HG03196 (cell line): ENCODE results near the gene GSTM4.

Source experiments
- ATAC-seq: cut with Tn5 transposase; IDR thresholded peaks from one replicate; pipeline ENCODE4 v1.9.1; 2021; ENCODE audit not compliant: unreplicated experiment

The GSTM4 gene

GRCh38 chr1:109655615-109656519 is at the start of gene GSTM4:
TSS of gene GSTM4 (plus strand) at chr1:109656099. CDS start at chr1:109656390, 291 bp downstream.
- ATAC-seq: peak; percentile 88

GRCh38 chr1:109609881-109610280 is 46.0 kb upstream of the GSTM4 start:
- no peak for ATAC-seq

DNA sequence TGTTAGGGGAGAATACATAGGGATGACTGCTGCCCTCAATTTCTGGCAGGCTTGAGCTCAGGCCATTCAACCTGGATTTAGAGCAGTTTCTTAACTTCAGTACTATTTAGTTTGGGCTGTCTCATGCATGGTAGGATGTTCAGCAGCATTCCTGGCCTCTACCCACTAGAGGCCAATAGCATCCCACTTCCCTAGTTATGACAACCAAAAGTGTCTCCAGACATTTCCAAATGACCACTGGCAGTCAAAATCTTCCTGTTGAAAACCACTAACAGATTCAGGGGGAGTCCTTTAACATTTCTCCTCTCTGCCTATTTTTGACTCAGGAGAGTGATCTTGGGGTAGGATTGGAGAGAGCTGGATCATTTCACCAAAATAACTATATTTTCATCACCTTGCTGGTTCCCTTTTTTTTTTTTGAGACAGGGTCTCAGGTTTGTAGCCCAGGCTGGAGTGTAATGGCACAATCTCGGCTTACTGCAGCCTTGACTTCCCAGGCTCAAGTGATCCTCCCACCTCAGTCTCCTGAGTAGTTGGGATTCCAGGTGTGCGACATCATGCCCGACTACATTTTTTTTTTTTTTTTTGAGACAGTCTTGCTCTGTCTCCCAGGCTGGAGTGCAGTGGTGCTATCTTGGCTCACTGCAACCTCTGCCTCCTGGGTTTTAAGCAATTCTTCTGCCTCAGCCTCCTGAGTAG is 45.1 kb upstream of the GSTM4 start:
- ATAC-seq: no peak

DNA sequence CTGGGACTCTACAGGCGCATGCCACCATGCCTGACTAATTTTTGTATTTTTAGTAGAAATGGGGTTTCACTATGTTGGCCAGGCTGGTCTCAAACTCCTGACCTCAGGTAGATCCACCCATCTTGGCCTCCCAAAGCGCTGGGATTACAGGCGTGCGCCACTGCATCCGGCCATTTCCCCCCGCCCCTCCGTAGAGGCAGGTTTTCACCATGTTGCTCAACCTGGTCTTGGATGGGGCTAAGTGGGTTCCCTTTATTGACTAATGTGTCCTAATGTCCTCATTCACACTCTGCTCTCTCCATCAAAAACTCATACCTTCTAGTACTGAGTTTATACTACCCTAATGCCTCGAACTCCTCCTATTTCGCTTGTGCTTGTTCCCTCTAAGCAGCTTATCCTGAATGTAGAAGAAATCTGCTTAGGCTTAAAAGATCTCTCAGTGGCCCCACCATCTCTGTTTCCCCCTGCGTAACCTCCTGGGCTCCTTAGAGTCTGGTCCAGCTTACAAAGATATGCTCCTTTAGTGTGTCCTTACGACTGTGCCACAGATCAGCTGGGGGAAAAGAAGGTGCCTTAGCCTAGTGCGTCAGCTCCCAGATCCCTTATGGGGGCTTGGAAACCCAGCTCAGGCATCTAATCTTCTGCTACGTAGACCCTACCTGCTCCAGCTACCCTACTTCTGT is 44.5 kb upstream of the GSTM4 start:
- no peak for ATAC-seq

DNA sequence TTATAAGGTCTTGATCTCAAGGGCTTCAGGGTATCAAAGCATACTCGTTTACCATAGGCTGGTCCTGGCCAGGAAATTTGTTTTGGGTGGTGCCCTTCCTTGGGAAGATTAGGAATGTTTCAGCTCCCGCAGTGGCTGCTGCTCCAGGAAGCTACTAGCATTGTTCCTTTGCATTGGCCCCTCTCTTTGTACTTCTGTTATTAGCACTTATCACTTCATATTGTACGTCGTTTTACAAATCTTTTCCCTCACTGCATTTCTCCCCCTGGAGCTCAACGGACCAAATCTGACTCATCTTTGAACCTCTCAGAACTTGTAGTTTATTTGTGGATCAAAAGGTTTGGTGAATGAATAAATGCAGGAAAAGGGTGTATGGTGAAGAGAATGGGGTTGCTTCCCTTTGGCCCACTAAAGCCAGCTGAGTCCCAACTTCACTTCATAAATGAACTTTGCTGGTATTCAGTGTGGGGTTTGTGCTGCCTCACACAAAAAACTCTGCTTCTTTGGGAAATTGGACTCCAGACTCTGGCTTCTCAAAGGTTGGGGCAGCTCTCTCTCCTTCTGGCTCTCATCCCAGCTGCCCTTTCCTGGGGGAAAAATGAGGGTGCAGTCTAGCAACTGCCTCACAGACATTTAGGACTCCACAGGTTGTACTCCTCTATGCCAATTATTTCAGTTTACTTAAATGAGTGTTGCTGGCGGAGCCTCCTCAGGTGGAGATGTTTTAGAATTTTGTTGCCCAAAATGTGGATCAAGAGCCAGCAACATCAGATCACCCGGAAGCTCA is 42.3 kb upstream of the GSTM4 start:
- no peak for ATAC-seq

GRCh38 chr1:109615879-109616278 is 40.0 kb upstream of the GSTM4 start:
- ATAC-seq: no peak

- no peak for ATAC-seq
Observed at GRCh38 chr1:109616391-109616790, 39.5 kb upstream of the GSTM4 start.

DNA sequence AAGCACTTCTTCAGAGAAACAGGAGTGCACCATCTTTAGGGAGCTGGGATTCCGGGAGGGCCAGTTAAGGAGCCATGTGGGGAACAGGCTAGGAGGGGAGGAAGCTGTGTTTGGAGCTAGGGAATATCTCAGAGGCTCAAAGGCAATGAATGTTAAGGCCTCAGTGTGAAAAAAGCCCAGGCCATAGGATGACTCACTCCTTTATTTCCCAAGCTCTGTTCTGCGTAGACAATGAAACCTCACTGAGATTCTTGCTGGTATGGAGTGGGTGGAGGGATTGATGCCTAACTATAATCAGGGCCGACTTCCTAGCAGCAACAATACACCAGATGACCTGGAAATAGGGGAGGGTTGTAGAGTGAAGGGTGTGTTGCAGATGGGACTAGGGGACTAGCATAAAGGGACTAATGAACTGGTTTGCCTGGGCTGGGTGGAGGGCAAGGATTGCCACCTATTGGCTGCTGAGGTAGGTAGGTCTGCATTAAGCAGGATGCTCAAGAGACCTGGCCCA is 38.6 kb upstream of the GSTM4 start:
- ATAC-seq: no peak

GRCh38 chr1:109618661-109619575 is 37.0 kb upstream of the GSTM4 start:
- ATAC-seq: no peak

- ATAC-seq: peak; percentile 43
Observed at GRCh38 chr1:109619576-109620400, 36.1 kb upstream of the GSTM4 start, which contains the start of the genes AMPD2 and GNAT2. TSS of gene AMPD2 (plus strand) at chr1:109619837. CDS start at chr1:109621176, 1,339 bp downstream. TSS of gene GNAT2 (minus strand) at chr1:109619616. CDS start at chr1:109612870, 6,746 bp downstream.

DNA sequence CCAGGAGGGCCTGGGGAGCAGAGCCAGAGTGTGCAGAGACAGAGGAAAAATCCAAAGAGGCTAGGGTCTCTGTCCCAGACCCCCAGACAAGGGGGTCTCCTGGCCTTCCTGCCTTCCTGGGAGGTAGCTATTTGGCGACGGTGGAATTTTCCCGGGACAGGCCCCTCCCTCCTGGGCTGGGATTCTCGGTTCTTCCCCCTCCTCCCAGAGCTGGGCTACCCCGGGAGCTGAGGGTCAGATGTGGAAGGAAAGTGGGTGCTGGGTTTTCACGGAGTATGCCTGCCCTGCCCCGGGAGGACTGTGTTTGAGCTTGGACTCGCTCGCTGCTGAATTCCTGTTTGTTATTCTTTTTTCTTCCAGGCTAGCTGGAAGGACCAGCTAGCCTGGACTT is 35.5 kb upstream of the GSTM4 start:
- ATAC-seq: no peak

DNA sequence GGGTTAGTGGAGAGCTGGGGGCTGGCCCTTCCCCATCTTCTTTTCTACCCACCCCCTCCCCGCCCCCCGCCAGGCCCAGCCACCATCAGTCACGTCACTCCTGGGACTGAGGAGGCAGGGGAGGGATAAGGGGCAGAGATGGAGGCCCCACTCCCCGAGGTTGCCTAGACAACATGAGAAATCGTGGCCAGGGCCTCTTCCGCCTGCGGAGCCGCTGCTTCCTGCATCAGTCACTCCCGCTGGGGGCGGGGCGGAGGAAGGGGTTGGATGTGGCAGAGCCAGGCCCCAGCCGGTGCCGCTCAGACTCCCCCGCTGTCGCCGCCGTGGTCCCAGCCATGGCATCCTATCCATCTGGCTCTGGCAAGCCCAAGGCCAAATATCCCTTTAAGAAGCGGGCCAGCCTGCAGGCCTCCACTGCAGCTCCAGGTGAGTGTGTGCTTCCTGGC is 35.0 kb upstream of the GSTM4 start:
- peak; percentile 60 for ATAC-seq

GRCh38 chr1:109621379-109622136 is 34.3 kb upstream of the GSTM4 start:
- ATAC-seq: no peak

- no peak for ATAC-seq
Observed at GRCh38 chr1:109622137-109622892, 33.6 kb upstream of the GSTM4 start.

DNA sequence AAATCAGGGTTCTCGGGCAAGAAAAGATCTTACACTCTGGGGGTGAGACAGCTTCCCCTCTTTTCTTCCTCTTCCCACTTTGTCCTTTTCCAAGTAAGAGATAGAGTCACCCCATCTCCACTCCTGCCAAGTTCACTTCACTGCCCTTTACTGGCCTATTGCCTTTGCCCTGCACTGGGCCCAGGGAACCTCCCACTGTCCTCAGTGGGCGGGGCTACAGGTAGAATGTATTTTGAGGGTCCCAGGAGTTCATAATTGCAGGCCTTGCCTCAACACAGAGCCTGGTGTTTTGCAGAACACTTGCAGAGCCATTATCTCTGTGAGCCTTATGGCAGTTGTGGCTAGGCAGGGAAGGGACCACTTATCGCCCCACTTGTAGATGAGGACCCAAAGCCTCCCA is 33.0 kb upstream of the GSTM4 start:
- no peak for ATAC-seq

DNA sequence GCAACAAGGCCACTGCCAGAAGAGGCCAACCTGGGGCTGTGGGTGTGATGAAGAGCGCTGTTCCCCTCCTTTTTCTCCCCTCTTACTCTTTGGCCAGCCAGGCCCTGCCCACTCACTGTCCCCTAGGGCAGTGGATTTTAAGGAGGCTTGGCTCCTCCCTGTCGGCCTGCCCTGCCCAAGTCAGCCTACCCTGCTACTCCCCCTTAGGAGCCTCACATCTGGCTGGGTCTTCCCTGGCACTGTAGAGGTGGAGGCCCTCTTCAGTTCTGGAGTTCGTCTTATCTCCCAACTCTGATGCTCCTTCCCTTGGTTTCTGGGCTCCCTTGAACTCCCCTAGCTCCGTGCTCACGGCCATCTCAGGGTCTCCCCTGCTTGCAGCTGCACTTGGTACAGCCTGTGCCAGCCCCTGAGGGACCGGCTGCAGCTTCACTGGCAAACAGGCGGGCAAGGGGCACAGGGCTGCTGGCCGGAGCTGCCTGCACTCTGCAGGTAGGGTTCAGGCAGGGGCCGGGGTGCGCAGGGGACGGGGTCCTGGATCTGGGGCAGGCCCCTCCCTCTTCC is 32.2 kb upstream of the GSTM4 start:
- no peak for ATAC-seq
